NCI-H1436 (cell line): ENCODE data around the gene RAB15.
A peak's percentile ranks its signal among the peaks of the same experiment; 100 is the strongest.

Experiments
- DNase-seq: peaks from one replicate; lab custom pipeline; 2025; lab: John Stamatoyannopoulos, UW

The RAB15 gene

GRCh38 chr14:64990296-64990695, 18.2 kb upstream of the RAB15 start:
- DNase-seq = no peak

GRCh38 chr14:64987438-64987767, 15.3 kb upstream of the RAB15 start:
- DNase-seq = no peak

- peak; percentile 91 for DNase-seq
These were observed 14.7 kb upstream of the RAB15 start, which contains the start of gene FNTB for GRCh38 chr14:64986648-64987437. Gene FNTB (plus strand): TSS chr14:64986895. CDS start chr14:64986954, 59 bp downstream.

GRCh38 chr14:64983439-64984310, 11.5 kb upstream of the RAB15 start:
- peak; percentile 33 for DNase-seq

GRCh38 chr14:64979336-64980074, 7.4 kb upstream of the RAB15 start:
- DNase-seq = no peak

- DNase-seq = no peak
These were observed 2.4 kb upstream of the RAB15 start for GRCh38 chr14:64974563-64974962.

GRCh38 chr14:64973826-64974225, 1.7 kb upstream of the RAB15 start:
- no peak for DNase-seq

GRCh38 chr14:64973026-64973442, 898 bp upstream of the RAB15 start:
- no peak for DNase-seq

- no peak for DNase-seq
These were observed 619 bp downstream of the RAB15 start for GRCh38 chr14:64971491-64971942.

- DNase-seq = no peak
These were observed 1.2 kb downstream of the RAB15 start for GRCh38 chr14:64970776-64971477.

GRCh38 chr14:64970041-64970440, 2.1 kb downstream of the RAB15 start:
- DNase-seq = no peak

GRCh38 chr14:64968651-64969050, 3.5 kb downstream of the RAB15 start:
- DNase-seq = no peak

GRCh38 chr14:64968167-64968566, 4.0 kb downstream of the RAB15 start:
- DNase-seq = no peak

GRCh38 chr14:64966976-64967375, 5.2 kb downstream of the RAB15 start:
- DNase-seq = no peak

GRCh38 chr14:64965356-64966000, 6.7 kb downstream of the RAB15 start:
- no peak for DNase-seq

GRCh38 chr14:64963611-64964010, 8.5 kb downstream of the RAB15 start:
- DNase-seq = no peak

GRCh38 chr14:64960762-64961276, 11.3 kb downstream of the RAB15 start:
- DNase-seq = peak; percentile 57

- no peak for DNase-seq
These were observed 13.4 kb downstream of the RAB15 start for GRCh38 chr14:64958743-64959142.

GRCh38 chr14:64958201-64958600, 13.9 kb downstream of the RAB15 start:
- DNase-seq = no peak

GRCh38 chr14:64956697-64957406, 15.3 kb downstream of the RAB15 start:
- no peak for DNase-seq
